Measurements from ENCODE around the gene SLC25A23. TPM values are rescaled to one million over a fixed set of nuclear protein-coding genes. Genes with fewer than 3 reads are reported as not detected.

The SLC25A23 gene
- total RNA-seq, 1 experiment from 2014 or later = 89.5 TPM

GRCh38 chr19:6466526-6467248 is 7.1 kb upstream of the SLC25A23 start:
- Histone ChIP-seq H4K20me1 (ENCODE audit: insufficient read depth) (no peaks in the 10 kb centered on the region), H3K27me3 (ENCODE audit: insufficient read depth, low read length) (no peaks in the 10 kb centered on the region), H3K27ac (ENCODE audit: low read depth, low read length) (no peak overlapping the region), H3K9me2 (ENCODE audit: insufficient read depth) (no peaks in the 10 kb centered on the region), H3K36me3 (ENCODE audit: control insufficient read depth in 1 of 2, insufficient read depth in 2 of 2, low read length in 2 of 2) (peaks cover 0 to 10% of the 10 kb centered on the region in 2 experiments; a peak in 2 of 4 replicates), H3K4me2 (ENCODE audit: low read length) (no peak overlapping the region), H3K4me3 (replicated peaks in 1 of 2; ENCODE audit: low read depth in 1 of 2, low read length in 2 of 2) (no peak overlapping the region), H3K79me2 (ENCODE audit: insufficient read depth, low read length) (peaks cover 14% of the 10 kb centered on the region), H3K9ac (ENCODE audit: low read length) (no peak overlapping the region), H3K9me3 (ENCODE audit: control insufficient read depth in 1 of 2, insufficient read depth in 1 of 2, low read depth in 1 of 2, low read length in 2 of 2) (no peaks in the 10 kb centered on the region), H2AFZ (ENCODE audit: low read depth, low read length, poor library complexity, severe bottlenecking) (no peak overlapping the region), H3K4me1 (ENCODE audit: control insufficient read depth in 1 of 2, insufficient read depth in 2 of 2, low read length in 2 of 2) (peaks cover 11 to 14% of the 10 kb centered on the region in 2 experiments; a peak in 3 of 4 replicates)
- RAD21 ChIA-PET (ENCODE audit: low non-redundant PET in 1 of 2, low total read pairs in 2 of 2, uncharacterized antibody in 2 of 2, unreplicated experiment in 2 of 2) = interaction anchor here in 1 of 2 experiments (0.7 kb wide), 1 partner anchor 276 kb away, joined by 3 read pairs; no protein-coding TSS in a partner anchor
- CTCF ChIA-PET = no interaction called here
- intact Hi-C loops (cut with micrococcal nuclease) = no loop called here
- POLR2A ChIA-PET = no interaction called here
- no TSS peak for BruUV-seq (replicated peaks)
- no peak for TF ChIP-seq SIN3A (IDR thresholded peaks at IDR 0.05; ENCODE audit: low read depth)
- no peak for TF ChIP-seq RAD21 (IDR thresholded peaks at IDR 0.05; ENCODE audit: low read depth)
- no peak for TF ChIP-seq FOSL1 (IDR thresholded peaks at IDR 0.05; ENCODE audit: low read depth)
- no peak for TF ChIP-seq CEBPB (IDR thresholded peaks at IDR 0.05; ENCODE audit: low read depth)
- TF ChIP-seq JUND (IDR thresholded peaks at IDR 0.05) = no peak
- no peak for TF ChIP-seq REST (IDR thresholded peaks at IDR 0.05; ENCODE audit: low read depth)
- no peak for TF ChIP-seq CBX3 (IDR thresholded peaks at IDR 0.05; ENCODE audit: low read depth)
- no peak for TF ChIP-seq POLR2AphosphoS5 (IDR thresholded peaks at IDR 0.05; ENCODE audit: low read depth, low read length)
- TF ChIP-seq CTCF (IDR thresholded peaks at IDR 0.05 in 2 of 3, conservative IDR thresholded peaks at IDR 0.05 in 1 of 3; ENCODE audit: borderline replicate concordance in 1 of 3, insufficient read depth in 1 of 3, low read depth in 2 of 3, low read length in 2 of 3) = no peak
- no peak for TF ChIP-seq ELF1 (IDR thresholded peaks at IDR 0.05; ENCODE audit: borderline replicate concordance, low read depth)
- ATAC-seq = no peak
- no peak for DNase-seq (ENCODE audit: low read depth, low spot score)

Data from HCT116 (cell line).